Neural progenitor cell (in vitro differentiated cells): ENCODE measurements around the gene CD34.
"Not testable (repeated sequence)": the region's sequence is repeated elsewhere in the genome, so short reads cannot be mapped to it uniquely, and the experiment has no call there.

Experiments used
- CTCF ChIP-seq: fragments of 200-600 bp; sonication (generic); IDR thresholded peaks from 2 replicates; pipeline ENCODE4 v1.5.1; 2017; ENCODE audit warnings: antibody characterized with exemption, mild to moderate bottlenecking
- EZH2 ChIP-seq: fragments of 200-600 bp; sonication (generic); IDR thresholded peaks from 2 replicates; pipeline ENCODE4 v1.6.1; 2017; ENCODE audit warnings: antibody characterized with exemption, mild to moderate bottlenecking, moderate library complexity
- EZH2phosphoT487 ChIP-seq: fragments of 200-600 bp; sonication (generic); IDR thresholded peaks from 2 replicates; pipeline ENCODE4 v1.6.1; 2017; ENCODE audit warnings: antibody characterized with exemption

DNA sequence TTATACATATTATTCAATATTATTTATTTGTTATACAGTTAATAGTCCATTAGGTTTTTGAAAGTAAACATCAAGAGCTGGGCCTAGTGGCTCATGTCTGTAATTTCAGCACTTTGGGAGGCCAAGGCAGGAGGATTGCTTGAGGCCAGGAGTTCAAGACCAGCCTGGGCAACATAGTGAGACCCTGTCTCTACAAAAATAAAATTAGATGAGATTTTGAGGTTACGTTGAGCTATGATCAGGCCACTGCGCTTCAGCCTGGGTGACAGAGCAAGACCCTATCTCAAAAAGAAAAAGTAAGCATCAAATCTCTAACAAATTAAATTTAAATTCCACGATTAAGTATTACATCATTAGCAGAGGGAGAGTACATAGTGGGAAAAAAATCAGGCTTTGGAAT is 15.0 kb upstream of the CD34 start:
- not testable (repeated sequence) for TF ChIP-seq EZH2, CTCF, EZH2phosphoT487
